ENCODE results near the gene OR10G7.
"Not testable (repeated sequence)": the region's sequence is repeated elsewhere in the genome, so short reads cannot be mapped to it uniquely, and the experiment has no call there.

OR10G7 gene

DNA sequence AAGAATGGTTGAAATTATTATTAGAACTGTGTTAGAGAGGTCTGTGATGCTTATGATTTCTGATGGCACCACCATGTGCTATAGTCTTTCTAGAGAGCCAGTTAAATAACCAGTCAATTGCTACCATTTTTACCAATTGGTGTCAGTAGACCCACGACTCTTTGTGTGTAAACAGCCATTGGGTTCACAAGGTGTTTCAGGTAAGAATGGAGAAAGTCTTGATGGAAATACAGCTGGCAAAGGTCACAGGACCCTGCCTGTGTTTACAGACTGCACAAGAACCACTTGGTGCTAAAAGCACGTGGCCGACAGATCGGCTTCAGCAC, 30.5 kb upstream of the OR10G7 start:
- H3K36me3 ChIP-seq (ENCODE audit: insufficient read depth, low read length), result no peaks in the 10 kb centered on the region
- H3K9ac ChIP-seq (ENCODE audit: low read depth, low read length), result no peak overlapping the region
- H3K4me1 ChIP-seq (ENCODE audit: insufficient read depth, low read length), result no peaks in the 10 kb centered on the region
- no peaks in the 10 kb centered on the region for H3K9me3 ChIP-seq (ENCODE audit: control insufficient read depth, insufficient read depth, low read length)

DNA sequence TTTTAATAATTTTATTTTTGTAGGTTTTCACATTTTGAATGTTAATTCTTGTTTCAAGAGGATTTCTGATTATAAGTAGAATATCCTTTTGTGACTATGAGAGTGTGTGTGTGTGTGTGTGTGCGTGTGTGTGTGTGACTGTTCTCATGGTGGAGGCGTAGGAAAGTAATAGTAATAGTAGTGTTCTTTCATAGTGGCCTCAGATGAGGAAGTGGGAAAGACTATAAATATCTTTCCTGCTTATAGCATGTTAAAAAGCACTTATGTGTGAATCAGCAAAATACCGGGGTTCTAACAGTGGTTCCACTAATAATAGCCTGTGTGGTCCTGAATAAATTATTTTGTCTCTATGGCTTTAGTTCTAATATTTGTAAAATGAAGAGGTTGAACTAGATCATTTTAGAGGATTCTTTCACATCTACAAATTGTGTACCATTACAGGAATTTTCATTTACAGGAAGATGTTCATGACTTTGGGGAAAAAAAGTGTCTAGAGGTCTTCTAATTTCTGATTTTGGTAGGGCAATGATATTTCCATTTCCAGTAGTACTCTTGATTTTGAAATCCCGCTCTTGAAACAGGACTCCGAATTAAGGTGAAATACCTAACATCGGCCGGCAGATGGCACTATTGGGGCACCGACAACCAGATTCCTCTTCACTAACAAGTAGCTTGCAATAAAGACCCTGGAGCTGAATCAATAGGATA, 29.9 kb upstream of the OR10G7 start:
- H3K9me3 ChIP-seq (ENCODE audit: control insufficient read depth, insufficient read depth, low read length), result no peaks in the 10 kb centered on the region
- no peaks in the 10 kb centered on the region for H3K36me3 ChIP-seq (ENCODE audit: insufficient read depth, low read length)
- no peak overlapping the region for H3K9ac ChIP-seq (ENCODE audit: low read depth, low read length)
- H3K4me1 ChIP-seq (ENCODE audit: insufficient read depth, low read length), result no peaks in the 10 kb centered on the region

GRCh38 chr11:124069429-124070401, 28.6 kb upstream of the OR10G7 start:
- Histone ChIP-seq H3K4me1 (ENCODE audit: insufficient read depth, low read length) (no peaks in the 10 kb centered on the region), H3K9me3 (ENCODE audit: control insufficient read depth, insufficient read depth, low read length) (no peaks in the 10 kb centered on the region), H3K36me3 (ENCODE audit: insufficient read depth, low read length) (no peaks in the 10 kb centered on the region), H3K9ac (ENCODE audit: low read depth, low read length) (peak overlapping the region; percentile 44; the same call in 1 of the 2 replicates)

- Histone ChIP-seq H3K36me3 (ENCODE audit: insufficient read depth, low read length) (no peaks in the 10 kb centered on the region), H3K4me1 (ENCODE audit: insufficient read depth, low read length) (no peaks in the 10 kb centered on the region), H3K9me3 (ENCODE audit: control insufficient read depth, insufficient read depth, low read length) (no peaks in the 10 kb centered on the region), H3K9ac (ENCODE audit: low read depth, low read length) (no peak overlapping the region)
Measured at GRCh38 chr11:124068601-124069110, 27.5 kb upstream of the OR10G7 start.

- Histone ChIP-seq H3K4me1 (ENCODE audit: insufficient read depth, low read length) (no peaks in the 10 kb centered on the region), H3K36me3 (ENCODE audit: insufficient read depth, low read length) (no peaks in the 10 kb centered on the region), H3K9me3 (ENCODE audit: control insufficient read depth, insufficient read depth, low read length) (no peaks in the 10 kb centered on the region), H3K9ac (ENCODE audit: low read depth, low read length) (no peak overlapping the region)
Measured at GRCh38 chr11:124052966-124053365, 11.8 kb upstream of the OR10G7 start.

DNA sequence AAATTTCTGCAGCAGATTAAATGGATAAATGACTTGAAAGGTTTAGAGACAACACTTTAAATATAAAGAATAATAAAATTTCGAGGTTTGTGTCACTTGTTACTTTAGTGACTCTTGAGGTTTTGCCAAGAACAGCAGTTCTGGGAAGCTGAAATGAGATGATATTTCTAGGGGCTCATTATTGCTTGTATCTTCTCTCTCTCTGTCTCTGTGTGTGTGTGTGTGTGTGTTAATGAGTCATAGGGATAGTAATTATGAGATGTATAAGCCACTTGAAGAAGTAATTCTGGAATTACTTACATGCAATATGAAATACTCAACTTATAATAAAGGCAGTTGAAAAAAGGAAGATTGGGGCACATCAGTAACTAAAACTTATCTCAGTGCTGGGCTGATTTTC, 9.6 kb upstream of the OR10G7 start:
- H3K9ac ChIP-seq (ENCODE audit: low read depth, low read length), result no peak overlapping the region
- H3K4me1 ChIP-seq (ENCODE audit: insufficient read depth, low read length), result no peaks in the 10 kb centered on the region
- no peaks in the 10 kb centered on the region for H3K9me3 ChIP-seq (ENCODE audit: control insufficient read depth, insufficient read depth, low read length)
- H3K36me3 ChIP-seq (ENCODE audit: insufficient read depth, low read length), result no peaks in the 10 kb centered on the region

- no peaks in the 10 kb centered on the region for H3K36me3 ChIP-seq (ENCODE audit: insufficient read depth, low read length)
- no peak overlapping the region for H3K9ac ChIP-seq (ENCODE audit: low read depth, low read length)
- no peaks in the 10 kb centered on the region for H3K4me1 ChIP-seq (ENCODE audit: insufficient read depth, low read length)
- H3K9me3 ChIP-seq (ENCODE audit: control insufficient read depth, insufficient read depth, low read length), result no peaks in the 10 kb centered on the region
Measured at GRCh38 chr11:124043420-124043819, 2.3 kb upstream of the OR10G7 start.

- H3K9ac ChIP-seq (ENCODE audit: low read depth, low read length), result no peak overlapping the region
Measured at GRCh38 chr11:124039557-124039956, 1.6 kb downstream of the OR10G7 start.

GRCh38 chr11:124036666-124037065, 4.5 kb downstream of the OR10G7 start:
- Histone ChIP-seq H3K36me3 (ENCODE audit: insufficient read depth, low read length) (no peaks in the 10 kb centered on the region), H3K4me1 (ENCODE audit: insufficient read depth, low read length) (peaks cover under 1% of the 10 kb centered on the region; the same call in 1 of the 2 replicates), H3K9me3 (ENCODE audit: control insufficient read depth, insufficient read depth, low read length) (no peaks in the 10 kb centered on the region), H3K9ac (ENCODE audit: low read depth, low read length) (no peak overlapping the region)

More at GRCh38 chr11:124039557-124039956, 1.6 kb downstream of the OR10G7 start:
- H3K4me1 ChIP-seq (ENCODE audit: insufficient read depth, low read length), result no peaks in the 10 kb centered on the region
- H3K9me3 ChIP-seq (ENCODE audit: control insufficient read depth, insufficient read depth, low read length), result no peaks in the 10 kb centered on the region
- no peaks in the 10 kb centered on the region for H3K36me3 ChIP-seq (ENCODE audit: insufficient read depth, low read length)

- Histone ChIP-seq H3K36me3 (ENCODE audit: insufficient read depth, low read length) (no peaks in the 10 kb centered on the region), H3K4me1 (ENCODE audit: insufficient read depth, low read length) (peaks cover 2% of the 10 kb centered on the region; the same call in 1 of the 2 replicates), H3K9ac (ENCODE audit: low read depth, low read length) (no peak within 1 kb of the TSS), H3K9me3 (ENCODE audit: control insufficient read depth, insufficient read depth, low read length) (no peaks in the 10 kb centered on the region)
Measured at GRCh38 chr11:124026498-124026897, 14.6 kb downstream of the OR10G7 start, which contains the start of gene OR10G8. Gene OR10G8, plus strand, starts transcription at chr11:124026798. Its CDS starts 2,825 bp downstream, at chr11:124029623.

- H3K4me1 ChIP-seq (ENCODE audit: insufficient read depth, low read length); H3K9me3 ChIP-seq (ENCODE audit: control insufficient read depth, insufficient read depth, low read length); H3K9ac ChIP-seq (ENCODE audit: low read depth, low read length); H3K36me3 ChIP-seq (ENCODE audit: insufficient read depth, low read length): not testable (repeated sequence)
Measured at GRCh38 chr11:124015837-124016236, 25.3 kb downstream of the OR10G7 start.

GRCh38 chr11:124012697-124013096, 28.4 kb downstream of the OR10G7 start, which contains the start of gene OR10G4:
Gene OR10G4, plus strand, starts transcription at chr11:124012997. Its CDS starts 2,578 bp downstream, at chr11:124015575.
- H3K36me3 ChIP-seq (ENCODE audit: insufficient read depth, low read length), result no peaks in the 10 kb centered on the region
- no peaks in the 10 kb centered on the region for H3K4me1 ChIP-seq (ENCODE audit: insufficient read depth, low read length)
- H3K9ac ChIP-seq (ENCODE audit: low read depth, low read length), result no peak within 1 kb of the TSS
- no peaks in the 10 kb centered on the region for H3K9me3 ChIP-seq (ENCODE audit: control insufficient read depth, insufficient read depth, low read length)

GRCh38 chr11:123995119-123995518, 46.0 kb downstream of the OR10G7 start, which contains the start of gene OR10G6:
Gene OR10G6, minus strand, starts transcription at chr11:123995161. Its CDS starts 0 bp downstream, at chr11:123995161.
- Histone ChIP-seq H3K4me1 (ENCODE audit: insufficient read depth, low read length) (no peaks in the 10 kb centered on the region), H3K9ac (ENCODE audit: low read depth, low read length) (no peak within 1 kb of the TSS), H3K36me3 (ENCODE audit: insufficient read depth, low read length) (no peaks in the 10 kb centered on the region), H3K9me3 (ENCODE audit: control insufficient read depth, insufficient read depth, low read length) (no peaks in the 10 kb centered on the region)
